Measurements from ENCODE around the gene ACAT2. TPM values are rescaled to one million over a fixed set of nuclear protein-coding genes. Genes with fewer than 3 reads are reported as not detected.
A peak's percentile ranks its signal among the peaks of the same experiment; 100 is the strongest.

ACAT2 gene
- total and polyA plus RNA-seq, 2 donors (not counting 1 experiment from before 2014, with no cell fraction given), result 6.5 to 31.1 TPM

GRCh38 chr6:159761129-159761872, 544 bp upstream of the ACAT2 start:
- no peaks in the 10 kb centered on the region for H3K27me3 Mint-ChIP-seq
- ATAC-seq (ENCODE audit: low read depth), result no peak
- peaks cover 8 to 11% of the 10 kb centered on the region in 2 experiments for H3K36me3 ChIP-seq (replicated peaks in 1 of 2; ENCODE audit: control extremely low read depth in 1 of 2, control insufficient read depth in 1 of 2, extremely low read depth in 1 of 2, insufficient read depth in 2 of 2, low read length in 1 of 2)

More at GRCh38 chr6:159761129-159761872, 544 bp upstream of the ACAT2 start:
- Histone ChIP-seq H3K4me3 (ENCODE audit: control extremely low read depth in 1 of 5, extremely low read depth in 1 of 5, insufficient read depth in 1 of 5, low read depth in 2 of 5, low read length in 4 of 5) (peak overlapping the region; percentile 83 to 99 (median 93)), H3K27ac (ENCODE audit: low read length in 2 of 2) (peak overlapping the region; percentile 95 to 96), H3K4me1 (ENCODE audit: control insufficient read depth in 2 of 2, insufficient read depth in 2 of 2, low read length in 2 of 2) (peaks cover 17 to 19% of the 10 kb centered on the region in 2 donors), H3K79me2 (ENCODE audit: control insufficient read depth, insufficient read depth, low read length) (peaks cover 20% of the 10 kb centered on the region), H3K4me2 (replicated peaks; ENCODE audit: low read depth, low read length, poor library complexity, severe bottlenecking) (peak overlapping the region; percentile 95), H3K9me3 (ENCODE audit: control extremely low read depth in 1 of 3, control insufficient read depth in 2 of 3, insufficient read depth in 1 of 3, low read length in 2 of 3) (no peaks in the 10 kb centered on the region), H3K27me3 (replicated peaks in 1 of 4; ENCODE audit: control extremely low read depth in 1 of 4, control insufficient read depth in 3 of 4, insufficient read depth in 4 of 4, low read length in 3 of 4) (no peaks in the 10 kb centered on the region), H3K9ac (ENCODE audit: low read length) (peak overlapping the region; percentile 92), H2AFZ (ENCODE audit: insufficient read depth, low read depth, low read length, poor library complexity, severe bottlenecking) (peak overlapping the region; percentile 88), H4K20me1 (ENCODE audit: control insufficient read depth, insufficient read depth, low read length, poor library complexity, severe bottlenecking) (no peaks in the 10 kb centered on the region)
- Mint-ChIP-seq H3K4me3 (peak overlapping the region; percentile 95), H3K4me1 (peaks cover 21% of the 10 kb centered on the region), H3K27ac (peak overlapping the region; percentile 96), H3K9me3 (ENCODE audit: insufficient read depth) (no peaks in the 10 kb centered on the region)
- ChIA-PET CTCF (interaction anchor here (0.9 to 1.3 kb wide), 6 partner anchors 9 to 70 kb away, joined by 3 to 5 read pairs (median 4); partner anchors contain the start of genes MRPL18, SOD2 and TCP1), POLR2A (interaction anchor here (0.8 to 3.6 kb wide), 6 partner anchors 9 to 69 kb away, joined by 3 to 28 read pairs (median 6); partner anchors contain the start of genes MRPL18, SOD2, TCP1 and WTAP)
- DNase-seq, result no peak
- TF ChIP-seq EZH2 (IDR thresholded peaks at IDR 0.05; ENCODE audit: borderline replicate concordance, insufficient read depth, low read depth, low read length, poor library complexity, severe bottlenecking) (no peak), CTCF (IDR thresholded peaks at IDR 0.05) (no peak)
- 8% methylated on average over 44 of the region's 45 CpGs for WGBS (ENCODE audit: insufficient coverage)
- intact Hi-C loops (cut with micrococcal nuclease), result no loop called here
